Spleen (tissue), 11 donors: ENCODE measurements around the gene F2RL3. TPM values are rescaled to one million over a fixed set of nuclear protein-coding genes. Genes with fewer than 3 reads are reported as not detected.

ENCODE experiments used
- DNase-seq: peaks from one replicate; pipeline ENCODE4 v3.0.0-alpha.2; 2020
- H3K27ac ChIP-seq, 8 donors: fragments of 200-600 bp; sonication (generic) in 7 of 8; 1 replicate in 4 of 8; 2 replicates in 4 of 8; pipeline versions ENCODE4 v1.5.0 to v1.8.0; 2016 to 2021; ENCODE audit warnings: inconsistent platforms in 4 of 8, mild to moderate bottlenecking in 4 of 8, moderate library complexity in 1 of 8
- H3K27me3 ChIP-seq, 7 donors: fragments of 200-600 bp; sonication (generic) in 6 of 7; replicated peaks in 1 of 7; 1 replicate in 4 of 7; 2 replicates in 3 of 7; pipeline versions ENCODE4 v1.5.0 to v1.8.0; 2016 to 2021; ENCODE audit warnings: inconsistent platforms in 3 of 7, mild to moderate bottlenecking in 1 of 7
- H3K36me3 ChIP-seq, 6 donors: fragments of 200-600 bp; sonication (generic) in 5 of 6; 1 replicate in 4 of 6; 2 replicates in 2 of 6; pipeline versions ENCODE4 v1.5.0 to v1.8.0; 2016 to 2021; ENCODE audit warnings: inconsistent platforms in 2 of 6
- H3K4me1 ChIP-seq, 6 donors: fragments of 200-600 bp; sonication (generic) in 5 of 6; 1 replicate in 3 of 6; 2 replicates in 3 of 6; pipeline versions ENCODE4 v1.5.0 to v1.8.0; 2016 to 2021; ENCODE audit warnings: inconsistent platforms in 3 of 6
- H3K4me3 ChIP-seq, 8 donors: fragments of 200-600 bp; sonication (generic) in 7 of 8; 1 replicate in 4 of 8; 2 replicates in 4 of 8; pipeline versions ENCODE4 v1.5.0 to v1.8.0; 2016 to 2021; ENCODE audit warnings: inconsistent platforms in 4 of 8, mild to moderate bottlenecking in 4 of 8, moderate library complexity in 2 of 8
- H3K9me3 ChIP-seq, 8 donors: fragments of 200-600 bp; sonication (generic) in 7 of 8; 1 replicate in 4 of 8; 2 replicates in 4 of 8; pipeline versions ENCODE4 v1.5.0 to v1.8.0; 2016 to 2021; ENCODE audit warnings: inconsistent platforms in 4 of 8
- POLR2A ChIP-seq, 3 donors: fragments of 450-650 bp; IDR thresholded peaks; one replicate each; pipeline ENCODE4 v1.5.1; 2017; ENCODE audit warnings: antibody characterized with exemption in 3 of 3, mild to moderate bottlenecking in 1 of 3
- POLR2AphosphoS5 ChIP-seq, 3 donors: sonication (generic); formaldehyde crosslinking; IDR thresholded peaks; one replicate each; pipeline ENCODE4 v1.5.1; 2017; ENCODE audit warnings: antibody characterized with exemption in 3 of 3
- WGBS, 5 donors: extraction: QIAGEN DNeasy Blood & Tissue Kit in 3 of 5; methylation state at CpG; one replicate each; pipeline versions ENCODE4 v1.1.5 to v1.1.7; 2013 to 2018; 5-methylcytosine and 5-hydroxymethylcytosine counted together
- intact Hi-C: fragments of 100-400 bp; cut with DNase I; formaldehyde crosslinking; loops from one replicate; pipeline ENCODE4 v1.15.0; 2023; ENCODE audit warnings: low total_unique reads
- polyA plus RNA-seq, 3 donors: library from polyadenylated mRNA; stranded (reverse); fragments of 200-250 nt; gene quantifications; one replicate each; pipeline ENCODE4 v1.2.1, GENCODE V29; 2013
- total RNA-seq, 7 donors: library from RNA; depleted of rRNA in 3 of 7; stranded (reverse); fragments of >200 nt in 3 of 7; fragmentation: NEBNext Ultra II Directional in 4 of 7; extraction: Animal tissue kit (Norgen Biotek cat#: 25700) in 4 of 7; gene quantifications; one replicate each; pipeline versions ENCODE4 v1.1.0 to v1.2.1, GENCODE V29; 2016 to 2021
- TF ChIP-seq, protein P1 (sequence below), 11 experiments: fragments of 200-600 bp in 7 of 11; fragments of 450-650 bp in 4 of 11; sonication (generic) in 4 of 11; IDR thresholded peaks in 8 of 11; conservative IDR thresholded peaks in 3 of 11; 1 replicate in 7 of 11; 2 replicates in 4 of 11; pipeline versions ENCODE4 v1.4.0 to v1.8.0; 2016 to 2021; ENCODE audit warnings: antibody characterized with exemption in 11 of 11, inconsistent platforms in 4 of 11, mild to moderate bottlenecking in 1 of 11
- donor health status: healthy with polysubstance abuse.
- donor health status: DM: no; HTN: no; CAD: no; lungs with moderate emphysema.
- donor health status: DM: no; HTN: no; CAD: no.
- donor health status: Bipolar disorder and iron deficiency.
- donor health status: healthy.
- donor health status: DM: no; HTN: no; CAD: no.
- donor health status: DM: yes; HTN: yes; CAD: no.

Gene F2RL3
- total and polyA plus RNA-seq, 10 donors, result 0.48 to 5.4 (median 1.8) TPM

DNA sequence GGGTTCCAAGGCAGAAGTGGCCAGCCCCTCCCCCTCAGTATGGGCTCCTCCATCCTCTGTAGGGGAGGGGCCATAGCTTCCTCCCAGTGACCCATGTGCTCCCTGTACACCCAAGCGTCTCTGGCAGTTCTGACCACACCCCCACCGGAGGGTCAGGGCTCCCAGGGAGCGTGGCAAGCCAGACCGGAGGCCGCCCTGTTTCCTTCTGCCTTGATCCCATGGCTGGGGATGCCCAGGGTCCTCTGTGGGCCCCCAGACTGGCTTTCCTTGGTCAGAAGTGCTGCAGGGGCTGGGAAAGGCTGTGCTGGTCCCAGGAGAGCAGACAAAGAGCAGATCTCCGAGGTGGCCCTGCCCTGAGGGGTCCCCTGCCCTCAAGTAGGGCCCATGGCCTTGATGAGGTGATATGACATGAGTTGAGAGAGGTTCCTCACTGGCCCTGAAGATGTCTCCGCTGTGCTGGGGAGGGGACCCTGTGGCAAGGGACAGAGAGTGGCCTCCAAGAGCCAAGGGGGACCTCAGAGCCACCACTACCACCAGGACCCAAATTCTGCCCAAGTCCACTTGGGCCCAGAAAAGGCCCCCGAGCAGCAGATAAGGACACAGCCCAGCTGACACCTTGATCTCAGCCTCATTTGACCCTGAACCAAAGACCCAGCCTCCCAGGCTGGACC lies 7.8 kb upstream of the F2RL3 start:
- Histone ChIP-seq H3K4me1 (peaks cover 0 to 19% (median 8%) of the 10 kb centered on the region in 6 donors), H3K4me3 (no peak overlapping the region), H3K27ac (no peak overlapping the region), H3K27me3 (no peaks in the 10 kb centered on the region), H3K9me3 (peaks cover 5 to 43% (median 38%) of the 10 kb centered on the region in 8 donors), H3K36me3 (peaks cover 18 to 54% (median 45%) of the 10 kb centered on the region in 6 donors)
- no peak for DNase-seq
- intact Hi-C loops, result no loop called here
- 88 to 97% (median 92%) methylated on average over 7 to 8 of the region's 8 CpGs for WGBS, 5 donors
- TF ChIP-seq POLR2AphosphoS5 (IDR thresholded peaks at IDR 0.05), result peak in 1 of 3 donors; percentile 14
- TF ChIP-seq, protein P1, sequence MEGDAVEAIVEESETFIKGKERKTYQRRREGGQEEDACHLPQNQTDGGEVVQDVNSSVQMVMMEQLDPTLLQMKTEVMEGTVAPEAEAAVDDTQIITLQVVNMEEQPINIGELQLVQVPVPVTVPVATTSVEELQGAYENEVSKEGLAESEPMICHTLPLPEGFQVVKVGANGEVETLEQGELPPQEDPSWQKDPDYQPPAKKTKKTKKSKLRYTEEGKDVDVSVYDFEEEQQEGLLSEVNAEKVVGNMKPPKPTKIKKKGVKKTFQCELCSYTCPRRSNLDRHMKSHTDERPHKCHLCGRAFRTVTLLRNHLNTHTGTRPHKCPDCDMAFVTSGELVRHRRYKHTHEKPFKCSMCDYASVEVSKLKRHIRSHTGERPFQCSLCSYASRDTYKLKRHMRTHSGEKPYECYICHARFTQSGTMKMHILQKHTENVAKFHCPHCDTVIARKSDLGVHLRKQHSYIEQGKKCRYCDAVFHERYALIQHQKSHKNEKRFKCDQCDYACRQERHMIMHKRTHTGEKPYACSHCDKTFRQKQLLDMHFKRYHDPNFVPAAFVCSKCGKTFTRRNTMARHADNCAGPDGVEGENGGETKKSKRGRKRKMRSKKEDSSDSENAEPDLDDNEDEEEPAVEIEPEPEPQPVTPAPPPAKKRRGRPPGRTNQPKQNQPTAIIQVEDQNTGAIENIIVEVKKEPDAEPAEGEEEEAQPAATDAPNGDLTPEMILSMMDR (IDR thresholded peaks at IDR 0.05 in 8 of 11, conservative IDR thresholded peaks at IDR 0.05 in 3 of 11), result no peak

DNA sequence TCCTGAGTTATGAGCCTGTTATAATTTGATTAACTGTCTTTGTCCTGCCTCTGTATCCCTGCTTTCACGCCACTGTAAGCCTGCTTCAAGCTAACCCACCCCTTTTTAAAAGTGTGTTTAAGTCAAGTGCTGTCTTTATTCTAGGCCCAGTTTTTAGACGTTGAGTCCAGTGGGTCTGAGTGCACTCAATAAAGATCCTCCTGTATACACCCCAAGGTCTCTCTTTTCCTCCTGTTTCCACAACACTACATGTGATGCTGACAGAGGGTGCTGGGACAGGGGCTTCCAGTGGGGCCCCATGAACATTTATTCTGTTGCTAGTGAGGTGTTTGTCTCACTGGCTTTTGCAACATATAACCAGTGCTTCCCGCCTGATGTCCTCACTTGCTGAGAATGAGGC lies 6.7 kb upstream of the F2RL3 start:
- Histone ChIP-seq H3K27ac (no peak overlapping the region), H3K27me3 (peaks cover 0 to 2% (median 0%) of the 10 kb centered on the region in 7 donors), H3K4me1 (peaks cover 0 to 18% (median 6%) of the 10 kb centered on the region in 6 donors), H3K36me3 (peaks cover 14 to 42% (median 34%) of the 10 kb centered on the region in 6 donors), H3K9me3 (peaks cover 5 to 43% (median 38%) of the 10 kb centered on the region in 8 donors), H3K4me3 (no peak overlapping the region)
- no peak for DNase-seq
- 95 to 100% (median 97%) methylated on average over 3 of the region's 3 CpGs for WGBS, 5 donors
- intact Hi-C loops, result no loop called here
- TF ChIP-seq, protein P1 (IDR thresholded peaks at IDR 0.05 in 8 of 11, conservative IDR thresholded peaks at IDR 0.05 in 3 of 11), result no peak
- TF ChIP-seq POLR2AphosphoS5 (IDR thresholded peaks at IDR 0.05) (no peak), POLR2A (IDR thresholded peaks at IDR 0.05) (no peak)

DNA sequence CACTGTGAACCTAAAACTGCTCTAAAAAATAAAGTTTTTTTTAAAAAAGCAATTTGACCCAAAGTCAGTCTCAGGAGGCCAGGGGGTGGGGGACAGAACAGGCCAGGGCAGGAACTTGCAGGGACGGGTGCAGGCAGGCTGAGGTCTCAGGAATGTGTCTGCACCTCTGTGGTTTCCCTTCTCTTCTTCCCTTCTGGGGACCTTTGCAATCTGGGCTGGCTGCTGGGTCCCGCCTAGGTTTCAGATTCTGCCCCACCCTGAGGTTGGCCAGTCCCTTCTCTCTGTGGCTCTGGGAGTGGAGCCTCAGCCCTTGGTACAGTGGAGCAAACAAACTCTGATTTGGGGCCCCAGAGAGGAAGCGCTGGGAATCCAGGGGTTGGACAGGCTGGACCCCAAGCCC lies 5.3 kb upstream of the F2RL3 start:
- Histone ChIP-seq H3K9me3 (peaks cover 5 to 43% (median 38%) of the 10 kb centered on the region in 8 donors), H3K27ac (no peak overlapping the region), H3K4me1 (peaks cover 6 to 28% (median 18%) of the 10 kb centered on the region in 6 donors), H3K36me3 (peaks cover 9 to 29% (median 20%) of the 10 kb centered on the region in 6 donors), H3K27me3 (peaks cover 0 to 15% (median 0%) of the 10 kb centered on the region in 7 donors), H3K4me3 (no peak overlapping the region)
- intact Hi-C loops, result no loop called here
- 21 to 78% (median 66%) methylated on average over 2 to 3 of the region's 3 CpGs for WGBS, 5 donors
- DNase-seq, result no peak
- TF ChIP-seq POLR2A (IDR thresholded peaks at IDR 0.05) (no peak), POLR2AphosphoS5 (IDR thresholded peaks at IDR 0.05) (no peak)
- TF ChIP-seq, protein P1 (IDR thresholded peaks at IDR 0.05 in 8 of 11, conservative IDR thresholded peaks at IDR 0.05 in 3 of 11), result no peak

DNA sequence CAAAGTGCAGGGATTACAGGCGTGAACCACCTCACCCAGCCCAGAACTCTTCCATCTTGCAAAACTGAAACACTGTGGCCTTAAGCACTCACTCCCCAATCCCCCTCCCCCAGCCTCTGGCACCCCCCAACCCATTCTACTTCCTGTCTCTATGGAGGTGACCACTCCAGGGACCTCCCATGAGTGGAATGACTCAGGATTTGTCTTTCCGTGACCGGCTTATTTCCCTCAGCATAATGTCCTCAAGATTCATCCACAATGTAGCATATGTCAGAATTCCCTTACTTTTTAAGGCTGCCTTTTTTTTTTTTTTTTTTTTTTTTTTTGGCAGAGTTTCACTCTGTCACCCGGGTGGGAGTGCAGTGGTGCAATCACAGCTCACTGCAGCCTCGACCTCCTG lies 3.6 kb upstream of the F2RL3 start:
- intact Hi-C loops, result no loop called here
- peaks cover 15 to 44% (median 31%) of the 10 kb centered on the region in 6 donors for H3K4me1 ChIP-seq
- DNase-seq, result no peak
- TF ChIP-seq, protein P1 (IDR thresholded peaks at IDR 0.05 in 8 of 11, conservative IDR thresholded peaks at IDR 0.05 in 3 of 11), result no peak
- TF ChIP-seq POLR2AphosphoS5 (IDR thresholded peaks at IDR 0.05), result no peak
- no peak for TF ChIP-seq POLR2A (IDR thresholded peaks at IDR 0.05)
- peaks cover 0 to 12% (median 3%) of the 10 kb centered on the region in 6 donors for H3K36me3 ChIP-seq
- H3K27ac ChIP-seq, result no peak overlapping the region
- 52 to 76% (median 57%) methylated on average over 5 of the region's 5 CpGs for WGBS, 5 donors
- peaks cover 5 to 40% (median 37%) of the 10 kb centered on the region in 8 donors for H3K9me3 ChIP-seq
- peaks cover 0 to 32% (median 0%) of the 10 kb centered on the region in 7 donors for H3K27me3 ChIP-seq
- H3K4me3 ChIP-seq, result no peak overlapping the region
